Thoracic aorta (tissue), 2 donors: ENCODE data around the gene FHL3. TPM values are rescaled to one million over a fixed set of nuclear protein-coding genes. Genes with fewer than 3 reads are reported as not detected.

ENCODE experiments used
- ATAC-seq: fragments of 150-250 bp; one replicate; pipeline ENCODE4 v1.8.0; 2017; ENCODE audit warnings: low read depth; ENCODE audit not compliant: insufficient number of reproducible peaks, low FRiP score
- DNase-seq: peaks from one replicate; pipeline ENCODE4 v3.0.0-alpha.2; 2020; ENCODE audit warnings: low spot score
- H3K27ac ChIP-seq, 2 donors: fragments of 200-600 bp; sonication (generic); 1 replicate in 1 of 2; 2 replicates in 1 of 2; pipeline ENCODE4 v1.5.1; 2016; ENCODE audit warnings: mild to moderate bottlenecking in 2 of 2, moderate library complexity in 2 of 2
- H3K27me3 ChIP-seq: fragments of 200-600 bp; sonication (generic); replicated peaks from 2 replicates; pipeline ENCODE4 v1.6.0; 2016; ENCODE audit warnings: mild to moderate bottlenecking; ENCODE audit not compliant: insufficient read depth
- H3K36me3 ChIP-seq: fragments of 200-600 bp; sonication (generic); one replicate; pipeline ENCODE4 v1.5.1; 2016
- H3K4me1 ChIP-seq, 2 donors: fragments of 200-600 bp; sonication (generic); 1 replicate in 1 of 2; 2 replicates in 1 of 2; pipeline versions ENCODE4 v1.5.1 to v1.6.0; 2016; ENCODE audit warnings: low read depth in 2 of 2, mild to moderate bottlenecking in 1 of 2; ENCODE audit not compliant: control insufficient read depth in 1 of 2
- H3K4me3 ChIP-seq: fragments of 200-600 bp; sonication (generic); 2 replicates; pipeline ENCODE4 v1.5.1; 2016; ENCODE audit warnings: mild to moderate bottlenecking
- H3K9me3 ChIP-seq: fragments of 200-600 bp; sonication (generic); 2 replicates; pipeline ENCODE4 v1.5.1; 2016
- total RNA-seq, 2 donors: library from RNA; depleted of rRNA; stranded (reverse); fragments of >200 nt; gene quantifications; one replicate each; pipeline versions ENCODE4 v1.1.0 to v1.2.3, GENCODE V29; 2016
- TF ChIP-seq, protein P1 (sequence below): fragments of 200-600 bp; sonication (generic); IDR thresholded peaks from one replicate; pipeline ENCODE4 v1.5.1; 2019; ENCODE audit warnings: antibody characterized with exemption

The FHL3 gene
- total RNA-seq, 2 donors from 2014 or later = 57.0 to 90.7 TPM

DNA sequence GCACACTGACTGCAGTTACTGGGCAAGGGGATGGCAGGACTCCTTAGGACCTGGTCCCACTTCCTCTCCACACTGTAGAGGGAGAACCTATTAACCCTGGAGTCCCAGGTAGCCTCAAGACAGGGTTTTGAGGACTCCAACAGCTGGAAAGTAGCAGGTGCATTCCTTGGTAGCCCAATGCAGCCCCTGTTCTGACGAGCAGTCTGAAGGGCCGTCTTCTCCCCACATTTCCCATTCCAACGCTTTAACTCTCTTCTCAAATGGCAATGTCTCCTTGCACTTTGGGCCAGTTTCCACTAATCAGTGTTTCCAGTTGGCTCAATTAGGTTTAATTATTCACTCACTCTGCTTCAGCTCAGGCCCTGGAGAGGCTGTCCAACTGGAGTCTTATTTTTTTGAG, 49.6 kb downstream of the FHL3 start:
- Histone ChIP-seq H3K27ac (no peak overlapping the region), H3K36me3 (peaks cover 26% of the 10 kb centered on the region), H3K9me3 (no peaks in the 10 kb centered on the region), H3K4me1 (no peaks in the 10 kb centered on the region), H3K4me3 (no peak overlapping the region), H3K27me3 (no peaks in the 10 kb centered on the region)
- ATAC-seq (no peak), DNase-seq (no peak)
- TF ChIP-seq, protein P1, sequence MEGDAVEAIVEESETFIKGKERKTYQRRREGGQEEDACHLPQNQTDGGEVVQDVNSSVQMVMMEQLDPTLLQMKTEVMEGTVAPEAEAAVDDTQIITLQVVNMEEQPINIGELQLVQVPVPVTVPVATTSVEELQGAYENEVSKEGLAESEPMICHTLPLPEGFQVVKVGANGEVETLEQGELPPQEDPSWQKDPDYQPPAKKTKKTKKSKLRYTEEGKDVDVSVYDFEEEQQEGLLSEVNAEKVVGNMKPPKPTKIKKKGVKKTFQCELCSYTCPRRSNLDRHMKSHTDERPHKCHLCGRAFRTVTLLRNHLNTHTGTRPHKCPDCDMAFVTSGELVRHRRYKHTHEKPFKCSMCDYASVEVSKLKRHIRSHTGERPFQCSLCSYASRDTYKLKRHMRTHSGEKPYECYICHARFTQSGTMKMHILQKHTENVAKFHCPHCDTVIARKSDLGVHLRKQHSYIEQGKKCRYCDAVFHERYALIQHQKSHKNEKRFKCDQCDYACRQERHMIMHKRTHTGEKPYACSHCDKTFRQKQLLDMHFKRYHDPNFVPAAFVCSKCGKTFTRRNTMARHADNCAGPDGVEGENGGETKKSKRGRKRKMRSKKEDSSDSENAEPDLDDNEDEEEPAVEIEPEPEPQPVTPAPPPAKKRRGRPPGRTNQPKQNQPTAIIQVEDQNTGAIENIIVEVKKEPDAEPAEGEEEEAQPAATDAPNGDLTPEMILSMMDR = no peak

DNA sequence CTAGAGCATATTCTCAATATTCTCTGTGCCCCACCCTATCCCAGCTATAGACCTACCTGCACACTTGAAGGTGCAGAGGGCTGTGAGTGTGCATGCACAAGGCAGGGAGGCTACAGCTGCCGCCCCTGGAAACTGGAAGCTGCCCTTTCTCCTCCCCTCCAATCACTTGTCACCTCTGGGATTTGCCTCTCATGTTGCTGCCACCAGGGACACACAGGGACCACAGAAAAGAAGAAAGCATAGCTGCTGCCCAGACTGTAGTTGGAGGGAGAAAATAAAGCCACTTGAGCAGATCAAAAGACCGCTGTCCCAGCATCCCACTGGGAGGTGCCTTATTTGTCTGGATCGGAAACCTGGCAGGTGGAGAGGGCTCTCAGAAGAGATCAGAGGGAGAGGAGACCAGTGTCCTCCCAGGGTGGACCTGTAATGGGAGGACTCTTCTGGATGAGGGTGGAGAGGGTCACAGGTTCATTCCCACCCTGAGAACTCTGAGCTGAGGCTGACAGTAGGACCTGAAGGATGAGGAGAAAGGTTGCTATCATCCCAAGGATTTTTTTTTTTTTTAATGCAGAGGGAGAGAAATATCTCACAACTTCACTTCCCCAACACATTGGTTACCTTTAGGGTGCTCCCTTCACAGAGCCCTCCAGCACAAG, 50.9 kb downstream of the FHL3 start:
- no peak for DNase-seq
- Histone ChIP-seq H3K36me3 (peaks cover 20% of the 10 kb centered on the region), H3K4me3 (no peak overlapping the region), H3K27ac (no peak overlapping the region), H3K9me3 (no peaks in the 10 kb centered on the region), H3K27me3 (no peaks in the 10 kb centered on the region), H3K4me1 (no peaks in the 10 kb centered on the region)
- ATAC-seq = no peak
- TF ChIP-seq, protein P1 = no peak

DNA sequence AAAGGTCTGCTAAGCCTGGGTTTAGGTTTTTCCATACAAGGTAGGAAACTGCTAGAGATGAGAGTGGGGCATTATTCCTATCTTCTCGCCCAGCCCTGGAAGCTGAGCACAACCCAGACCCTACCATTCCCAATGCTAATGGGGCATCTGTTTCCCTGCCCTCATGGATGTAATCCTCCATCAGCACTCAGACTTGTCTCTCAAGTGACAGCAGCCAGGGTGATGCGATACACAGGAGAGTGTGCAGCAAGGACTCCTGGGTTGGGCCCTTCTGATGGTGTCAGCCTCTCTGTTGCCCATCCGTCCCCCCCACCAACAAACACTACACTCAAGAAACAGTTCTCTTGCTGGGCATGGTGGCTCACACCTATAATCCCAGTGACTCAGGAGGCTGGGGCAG, 52.6 kb downstream of the FHL3 start:
- no peaks in the 10 kb centered on the region for H3K4me1 ChIP-seq
- H3K36me3 ChIP-seq = peaks cover 4% of the 10 kb centered on the region
- H3K4me3 ChIP-seq = no peak overlapping the region
- H3K27me3 ChIP-seq = no peaks in the 10 kb centered on the region
- H3K27ac ChIP-seq = no peak overlapping the region
- H3K9me3 ChIP-seq = no peaks in the 10 kb centered on the region
- no peak for ATAC-seq
- DNase-seq = no peak
- TF ChIP-seq, protein P1 = no peak

DNA sequence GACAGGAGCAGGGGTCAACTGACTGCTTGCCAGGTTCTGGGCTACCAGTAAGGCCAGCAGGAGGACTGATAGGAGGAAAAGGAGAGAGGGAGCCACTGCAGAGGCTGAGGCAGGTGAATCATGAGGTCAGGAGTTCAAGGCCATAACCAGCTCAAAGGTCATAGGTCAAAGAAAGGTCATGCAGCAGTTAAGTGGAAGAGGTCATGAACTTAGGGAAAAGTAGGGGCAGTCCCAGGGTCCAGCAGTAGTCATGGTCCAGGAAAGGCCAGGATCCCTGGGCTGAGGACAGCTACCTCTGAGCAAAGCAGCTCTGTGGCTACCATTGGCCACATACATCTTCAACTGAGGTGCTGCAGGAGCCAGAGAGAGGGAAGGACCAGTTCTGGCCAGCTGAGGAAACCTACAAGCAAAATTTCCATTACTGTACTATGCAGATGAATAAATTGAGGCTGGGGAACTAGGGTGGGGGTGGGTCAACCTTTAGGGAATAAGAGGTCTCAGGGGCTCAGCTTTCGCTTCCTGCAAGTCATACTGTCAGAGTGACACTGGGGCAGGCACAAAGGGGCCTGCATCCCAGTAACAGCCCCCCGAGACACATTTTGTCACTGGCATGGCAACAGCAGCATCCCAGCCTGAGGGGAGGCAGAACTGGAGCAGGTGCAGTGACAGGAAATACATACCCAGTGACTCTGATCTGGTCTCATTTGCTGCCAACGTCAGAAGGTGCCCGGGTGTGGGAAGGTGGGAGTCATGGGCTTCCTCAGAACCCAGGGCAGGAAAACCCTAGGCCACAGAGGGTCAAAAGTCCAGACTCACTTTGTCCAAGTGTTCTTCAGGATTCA, 53.3 kb downstream of the FHL3 start:
- no peak for DNase-seq
- TF ChIP-seq, protein P1 = no peak
- H3K4me1 ChIP-seq = peaks cover 6 to 7% of the 10 kb centered on the region in 2 donors

DNA sequence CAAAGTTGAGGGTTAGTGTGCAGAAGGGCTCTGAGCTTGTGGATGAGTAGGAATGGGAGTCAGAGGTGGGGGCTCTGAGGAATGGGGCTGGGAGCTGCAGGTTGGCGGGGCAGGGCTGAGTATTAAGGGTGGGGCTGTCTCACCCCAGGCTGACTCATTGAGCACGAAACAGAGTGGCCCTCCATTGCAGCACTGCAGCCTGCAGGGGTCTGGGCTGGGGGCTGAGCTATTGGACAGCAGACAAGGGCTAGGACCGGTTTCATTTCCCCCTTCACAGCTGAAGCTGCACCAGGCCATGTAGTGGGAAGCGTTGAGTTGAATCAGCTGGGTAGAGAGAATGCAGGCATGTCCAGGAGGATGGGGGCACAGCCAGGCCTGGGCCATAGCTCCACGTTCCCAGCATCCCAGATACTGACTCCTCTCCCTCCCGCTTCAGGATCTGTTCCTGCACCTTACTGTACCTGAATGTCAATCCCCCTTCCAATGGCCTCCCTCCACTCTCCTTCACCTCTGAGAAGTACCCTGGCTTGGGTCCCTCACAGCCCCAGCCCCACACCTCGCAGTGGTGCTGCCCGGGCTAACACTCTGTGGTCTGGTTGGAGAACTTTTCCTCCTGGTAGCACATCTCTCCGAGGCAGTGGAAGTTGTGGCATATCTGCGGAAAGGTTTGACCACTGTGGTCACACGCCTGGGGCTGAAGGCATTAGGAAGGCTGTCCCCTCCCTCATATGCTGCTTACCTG, 54.1 kb downstream of the FHL3 start:
- ATAC-seq (no peak), DNase-seq (no peak)
- TF ChIP-seq, protein P1 = no peak
- Histone ChIP-seq H3K27me3 (no peaks in the 10 kb centered on the region), H3K36me3 (no peaks in the 10 kb centered on the region), H3K9me3 (no peaks in the 10 kb centered on the region), H3K27ac (no peak overlapping the region), H3K4me1 (peaks cover 6 to 10% of the 10 kb centered on the region in 2 donors), H3K4me3 (no peak overlapping the region)

More for the DNA sequence above, 53.3 kb downstream of the FHL3 start:
- Histone ChIP-seq H3K27me3 (no peaks in the 10 kb centered on the region), H3K36me3 (no peaks in the 10 kb centered on the region), H3K4me3 (no peak overlapping the region), H3K9me3 (no peaks in the 10 kb centered on the region), H3K27ac (no peak overlapping the region)
- no peak for ATAC-seq
